Stromal cell of bone marrow (primary cell): ENCODE data around the gene WSCD1.

Source experiments
- DNase-seq: peaks from one replicate; pipeline ENCODE4 v3.0.0-alpha.2; 2012; ENCODE audit warnings: low read depth

The WSCD1 gene

DNA sequence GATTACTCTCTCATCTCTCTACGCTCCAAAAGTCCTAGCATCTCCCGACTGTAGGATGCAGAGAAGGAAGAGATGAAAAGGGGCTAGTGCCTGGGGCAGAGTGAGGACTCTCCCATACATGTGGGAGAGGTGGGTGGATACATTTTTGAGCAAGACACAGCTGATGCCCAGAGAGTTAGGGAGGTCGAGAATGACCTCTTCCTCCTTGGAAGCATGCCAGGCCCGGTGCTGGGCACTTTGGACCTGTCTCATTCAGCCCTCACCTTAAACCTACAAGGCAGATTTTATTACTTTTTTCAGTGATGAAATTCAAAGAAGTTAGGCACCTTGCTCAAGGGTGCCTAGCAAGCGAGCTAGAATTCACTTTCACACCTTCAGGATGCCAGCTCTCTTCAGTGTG lies 38.2 kb downstream of the WSCD1 start:
- DNase-seq = no peak

- DNase-seq = no peak
These were observed 38.8 kb downstream of the WSCD1 start for GRCh38 chr17:6108987-6109386.

GRCh38 chr17:6109536-6109935 lies 39.4 kb downstream of the WSCD1 start:
- no peak for DNase-seq

- no peak for DNase-seq
These were observed 39.9 kb downstream of the WSCD1 start for GRCh38 chr17:6110088-6110487.

- DNase-seq = no peak
These were observed 40.4 kb downstream of the WSCD1 start for GRCh38 chr17:6110592-6110991.

DNA sequence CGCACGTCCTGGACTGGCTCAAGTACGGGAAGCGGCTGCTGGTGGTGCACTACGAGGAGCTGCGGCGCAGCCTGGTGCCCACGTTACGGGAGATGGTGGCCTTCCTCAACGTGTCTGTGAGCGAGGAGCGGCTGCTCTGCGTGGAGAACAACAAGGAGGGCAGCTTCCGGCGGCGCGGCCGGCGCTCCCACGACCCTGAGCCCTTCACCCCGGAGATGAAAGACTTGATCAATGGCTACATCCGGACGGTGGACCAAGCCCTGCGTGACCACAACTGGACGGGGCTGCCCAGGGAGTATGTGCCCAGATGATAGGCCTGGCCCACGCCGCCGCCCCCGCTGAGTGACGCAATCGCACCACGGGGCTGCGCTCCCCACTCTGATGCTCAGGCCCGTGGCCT lies 50.2 kb downstream of the WSCD1 start:
- DNase-seq = no peak

DNA sequence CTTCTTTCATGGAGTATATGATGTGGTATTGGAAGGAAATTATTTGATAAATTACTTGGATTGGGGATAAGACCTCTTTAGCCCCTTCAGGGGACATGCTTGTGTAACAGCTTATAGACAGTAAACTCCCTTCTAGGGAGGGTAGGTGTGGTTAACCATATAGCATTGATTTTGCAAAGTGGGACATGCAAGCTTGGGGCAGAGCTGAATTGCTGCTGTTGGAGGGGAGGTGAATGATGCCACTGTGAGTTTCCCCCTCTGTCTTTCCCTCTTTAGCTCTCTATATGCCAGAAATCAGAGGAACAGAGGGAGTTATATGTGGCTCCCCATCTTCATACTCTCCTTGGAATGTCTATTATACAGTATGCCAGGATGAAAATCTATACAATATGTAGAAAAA lies 54.7 kb downstream of the WSCD1 start:
- no peak for DNase-seq

DNA sequence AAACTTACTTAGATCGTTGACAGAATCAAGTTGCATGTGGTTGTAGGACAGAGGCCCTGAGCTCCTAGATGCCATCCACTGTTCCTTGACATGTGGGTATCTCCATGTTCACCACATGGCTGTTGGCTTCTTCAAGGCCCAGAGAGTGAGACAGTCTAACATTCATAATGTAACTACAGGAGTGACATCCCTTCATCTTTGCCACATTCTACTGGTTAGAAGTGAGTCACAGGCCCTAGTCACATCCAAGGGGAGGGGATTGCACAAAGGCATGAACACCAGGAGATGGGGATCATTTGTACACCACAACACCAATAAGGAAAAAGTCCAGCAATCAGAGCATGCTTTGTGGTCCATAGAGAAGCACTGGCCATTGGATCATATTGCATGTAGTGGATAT lies 56.6 kb downstream of the WSCD1 start:
- no peak for DNase-seq

DNA sequence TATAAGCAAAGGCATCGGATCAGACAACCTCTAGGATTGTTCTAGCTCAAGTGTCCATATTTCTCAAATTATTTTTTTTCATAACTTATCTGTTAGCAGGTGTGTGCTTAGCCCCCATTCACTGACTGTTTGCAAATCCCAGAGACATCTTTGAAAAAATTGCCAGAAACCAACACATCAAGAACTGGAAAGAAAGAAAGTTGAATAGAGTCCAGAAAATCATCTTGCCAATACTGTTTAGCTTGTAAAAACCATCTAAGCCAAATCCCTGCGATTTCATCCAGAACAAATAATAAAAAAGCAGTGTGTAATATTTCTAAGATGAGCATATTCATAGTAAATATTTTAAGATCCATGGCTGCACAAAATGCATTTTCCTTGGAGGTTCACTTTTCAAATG lies 64.5 kb downstream of the WSCD1 start:
- DNase-seq = no peak

DNA sequence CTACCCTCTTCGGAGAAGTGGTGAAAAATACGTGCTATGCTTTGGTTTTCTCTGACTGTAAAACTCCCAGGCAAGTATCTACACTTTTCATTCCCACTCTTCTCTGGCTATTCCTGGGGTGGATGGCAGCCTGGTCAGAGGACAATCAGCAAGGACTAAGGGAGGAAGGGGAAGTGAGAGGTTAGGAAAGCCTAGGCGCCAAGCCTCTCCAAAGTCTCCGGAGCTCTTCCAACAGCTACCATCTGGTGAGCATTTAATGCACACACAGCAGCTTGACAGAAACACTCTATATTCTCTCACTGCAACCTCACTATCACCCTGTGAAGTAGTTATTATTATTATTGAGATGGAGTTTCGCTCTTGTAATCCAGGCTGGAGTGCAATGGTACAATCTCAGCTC lies 65.1 kb downstream of the WSCD1 start:
- DNase-seq = no peak

DNA sequence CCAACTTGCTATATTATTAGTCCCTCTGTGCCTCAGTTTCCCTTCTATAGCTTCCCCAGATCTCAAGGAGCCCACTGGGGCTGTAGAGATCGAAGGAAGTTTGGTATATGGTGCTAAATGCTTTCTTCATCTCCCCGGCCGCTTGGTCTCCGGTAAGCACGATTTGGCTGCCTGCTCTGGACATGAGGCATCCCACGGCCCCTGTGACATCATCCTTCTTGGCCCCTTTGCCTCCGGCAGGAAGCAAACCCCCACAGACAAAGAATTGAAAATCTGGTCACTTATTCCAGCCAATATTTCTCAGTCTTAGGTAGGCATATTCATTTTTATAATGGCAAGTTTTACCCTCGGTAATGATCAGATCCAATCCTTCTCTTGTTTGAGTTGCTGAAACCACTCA lies 65.8 kb downstream of the WSCD1 start:
- DNase-seq = no peak

- no peak for DNase-seq
These were observed 67.7 kb downstream of the WSCD1 start for GRCh38 chr17:6137716-6138502.

DNA sequence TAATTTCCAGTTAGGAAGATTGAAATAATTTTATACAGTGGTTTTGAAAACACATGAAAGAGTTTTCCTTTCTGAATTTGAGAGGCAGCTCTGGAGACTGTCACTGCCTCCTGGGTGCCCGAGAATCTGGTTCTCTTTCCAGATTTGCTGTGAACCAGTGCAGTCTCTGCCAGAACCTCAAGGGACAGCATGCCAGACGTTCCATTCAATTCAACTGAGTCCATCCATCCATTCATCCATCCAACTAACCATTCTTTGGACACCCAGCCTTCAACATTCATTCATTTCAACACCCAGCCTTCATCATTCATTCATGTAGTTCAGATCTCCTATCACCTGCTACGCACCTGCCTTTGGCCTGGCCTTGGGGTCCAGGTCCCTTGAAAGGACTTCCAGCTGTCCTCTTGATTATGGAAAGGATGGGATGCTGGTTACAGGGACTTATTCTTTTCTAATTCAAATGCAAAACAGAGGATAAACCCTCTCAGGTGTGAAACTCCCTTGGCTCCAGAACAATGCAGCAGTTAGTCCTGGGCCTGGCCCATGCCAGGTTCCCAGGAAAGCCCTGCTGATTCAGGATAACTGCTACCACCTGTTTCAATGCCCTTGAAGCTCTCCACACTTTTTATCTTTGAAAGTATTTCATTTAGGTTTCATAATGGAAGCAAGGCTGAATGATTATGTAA lies 68.7 kb downstream of the WSCD1 start:
- DNase-seq = no peak

GRCh38 chr17:6139447-6139832 lies 69.3 kb downstream of the WSCD1 start:
- DNase-seq = no peak

DNA sequence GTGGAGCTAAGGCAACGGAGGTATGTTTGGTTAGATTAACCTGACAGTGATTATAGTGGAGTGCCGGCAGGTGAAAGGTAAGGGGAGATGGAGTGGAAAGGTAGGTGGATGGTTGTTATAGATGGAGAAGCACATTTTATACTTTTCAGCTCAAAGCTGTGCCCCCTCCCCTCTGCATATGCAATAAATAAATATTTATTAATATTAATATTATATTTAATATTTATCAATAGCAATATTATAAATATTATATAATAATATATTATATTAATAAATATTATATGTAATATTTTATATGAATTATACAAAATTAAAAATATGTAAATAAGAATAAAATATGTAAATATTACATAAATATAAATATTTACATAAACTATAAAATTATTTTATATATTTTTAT lies 70.0 kb downstream of the WSCD1 start:
- no peak for DNase-seq

- no peak for DNase-seq
These were observed 70.7 kb downstream of the WSCD1 start for GRCh38 chr17:6140728-6141330.

DNA sequence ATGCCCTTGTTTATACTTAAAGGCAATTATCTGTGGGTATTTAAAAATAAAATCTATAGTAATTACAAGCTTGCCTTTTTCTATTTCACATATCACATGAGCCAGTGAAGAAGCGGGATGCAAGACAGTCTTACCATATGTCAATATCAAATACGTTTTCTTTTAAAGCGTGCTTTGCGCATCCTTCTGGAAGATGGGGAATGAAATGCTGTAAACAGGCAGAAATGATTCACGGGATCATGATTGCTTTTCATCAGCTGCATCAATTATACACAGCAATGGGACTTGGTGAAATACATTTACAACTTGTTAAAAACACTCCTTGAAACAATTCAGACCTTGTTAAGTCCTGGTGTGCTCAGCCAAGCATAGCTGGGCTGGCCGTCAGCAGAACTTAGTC lies 72.5 kb downstream of the WSCD1 start:
- DNase-seq = no peak

DNA sequence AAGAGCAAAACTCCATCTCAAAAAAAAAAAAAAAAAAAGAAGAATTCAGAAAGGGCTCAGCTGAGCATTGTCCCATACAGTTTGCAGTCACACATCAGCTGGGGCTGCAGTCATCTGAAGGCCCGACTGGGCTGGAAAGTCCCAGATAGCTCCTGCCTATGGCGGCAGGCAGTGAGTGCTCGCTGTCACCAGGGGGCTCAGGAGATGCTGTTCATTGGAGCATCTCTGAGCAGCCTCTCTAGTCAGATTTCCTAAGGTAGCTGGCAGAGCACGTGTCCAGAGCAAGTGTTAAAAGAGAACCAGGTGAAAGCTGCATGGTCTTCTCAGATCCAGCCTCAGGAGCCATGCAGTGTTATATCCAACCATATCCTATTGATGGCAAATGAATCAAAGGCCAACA lies 75.8 kb downstream of the WSCD1 start:
- no peak for DNase-seq

- DNase-seq = no peak
These were observed 76.9 kb downstream of the WSCD1 start for GRCh38 chr17:6147042-6147441.

- DNase-seq = no peak
These were observed 83.2 kb downstream of the WSCD1 start for GRCh38 chr17:6153375-6153774.

- no peak for DNase-seq
These were observed 87.5 kb downstream of the WSCD1 start for GRCh38 chr17:6157716-6158115.

DNA sequence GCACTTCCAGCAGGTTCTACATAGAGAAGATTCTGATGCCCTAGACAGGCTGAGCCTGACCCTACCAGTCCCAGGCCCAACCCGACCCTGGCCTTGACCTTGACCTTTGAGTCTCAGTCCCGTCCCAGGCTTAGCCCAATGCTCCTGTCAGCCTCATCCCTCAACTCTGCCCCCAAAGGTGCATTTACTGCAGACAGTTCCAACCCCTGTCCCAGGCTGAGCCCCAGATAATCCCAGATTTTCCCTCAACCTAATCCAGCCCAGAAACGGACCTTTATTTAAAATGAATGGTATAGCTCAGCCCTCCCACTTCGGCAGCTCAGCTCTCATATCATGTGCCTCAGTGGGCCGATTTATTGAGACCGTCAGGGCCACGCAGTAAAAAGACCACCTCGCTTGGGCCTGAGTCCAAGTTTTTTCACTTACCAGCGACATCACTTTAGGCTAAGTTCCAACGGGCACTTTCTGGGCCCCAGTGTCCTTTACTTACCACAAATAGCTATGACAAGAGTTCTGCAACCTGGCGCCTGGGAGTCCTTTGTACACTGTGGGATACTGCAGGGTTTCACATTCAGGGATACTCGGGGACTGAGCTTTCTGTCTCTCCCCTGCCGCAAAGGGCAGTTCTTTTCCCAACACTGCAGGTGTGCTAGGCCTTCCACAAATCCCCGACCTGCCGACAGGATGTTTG lies 89.5 kb downstream of the WSCD1 start:
- DNase-seq = no peak

- DNase-seq = no peak
These were observed 90.0 kb downstream of the WSCD1 start for GRCh38 chr17:6160232-6160555.
